NOMO-1 (cell line): Measurements from ENCODE around the gene LMBR1L.

Experiments used
- DNase-seq, 2 experiments: peaks; one replicate each; lab custom pipeline; 2025; ENCODE audit not compliant: unreplicated experiment in 2 of 2; lab: John Stamatoyannopoulos, UW

Gene LMBR1L

GRCh38 chr12:49121047-49121696 is 10.5 kb upstream of the LMBR1L start:
- DNase-seq, result no peak

- no peak for DNase-seq
Observed at GRCh38 chr12:49111206-49111605, 559 bp upstream of the LMBR1L start.

GRCh38 chr12:49109641-49110463 is 795 bp downstream of the LMBR1L start:
- no peak for DNase-seq

GRCh38 chr12:49108958-49109404 is 1.7 kb downstream of the LMBR1L start:
- peak; percentile 51 to 74 for DNase-seq

GRCh38 chr12:49105504-49106084 is 5.1 kb downstream of the LMBR1L start:
- DNase-seq, result no peak

GRCh38 chr12:49104822-49105221 is 5.8 kb downstream of the LMBR1L start:
- DNase-seq, result no peak

GRCh38 chr12:49100380-49100779 is 10.3 kb downstream of the LMBR1L start:
- no peak for DNase-seq

- DNase-seq, result no peak
Observed at GRCh38 chr12:49098703-49099102, 11.9 kb downstream of the LMBR1L start.

GRCh38 chr12:49098035-49098451 is 12.6 kb downstream of the LMBR1L start:
- peak; percentile 19 to 21 for DNase-seq

- DNase-seq, result no peak
Observed at GRCh38 chr12:49097381-49097780, 13.3 kb downstream of the LMBR1L start.

- DNase-seq, result no peak
Observed at GRCh38 chr12:49094975-49095365, 15.7 kb downstream of the LMBR1L start.

GRCh38 chr12:49094160-49094974 is 16.3 kb downstream of the LMBR1L start, which contains the start of gene DHH:
TSS of gene DHH (minus strand) at chr12:49094801. CDS start at chr12:49094512, 289 bp downstream.
- DNase-seq, result no peak

GRCh38 chr12:49093792-49094159 is 16.9 kb downstream of the LMBR1L start:
- no peak for DNase-seq

GRCh38 chr12:49092816-49093406 is 17.7 kb downstream of the LMBR1L start:
- no peak for DNase-seq

- DNase-seq, result no peak
Observed at GRCh38 chr12:49092086-49092815, 18.4 kb downstream of the LMBR1L start.

- no peak for DNase-seq
Observed at GRCh38 chr12:49091836-49092085, 18.9 kb downstream of the LMBR1L start.

GRCh38 chr12:49091056-49091835 is 19.4 kb downstream of the LMBR1L start:
- no peak for DNase-seq

GRCh38 chr12:49089821-49090773 is 20.6 kb downstream of the LMBR1L start:
- peak; percentile 17 to 24 for DNase-seq
